ENCODE measurements around the gene C3orf38. TPM values are rescaled to one million over a fixed set of nuclear protein-coding genes. Genes with fewer than 3 reads are reported as not detected.

C3orf38 gene
- total RNA-seq, 2 experiments from 2014 or later, result 32.6 to 36.5 TPM

GRCh38 chr3:88133711-88134263 is 16.0 kb upstream of the C3orf38 start:
- Mint-ChIP-seq H3K4me1 (peaks cover 2% of the 10 kb centered on the region), H3K27me3 (no peaks in the 10 kb centered on the region), H3K4me3 (no peak overlapping the region), H3K9me3 (no peaks in the 10 kb centered on the region), H3K27ac (no peak overlapping the region), H3K36me3 (ENCODE audit: low read depth) (peaks cover 38% of the 10 kb centered on the region)
- CTCF ChIA-PET, result interaction anchor here (1.1 to 2.1 kb wide), 2 partner anchors 15 to 20 kb away, joined by 4 to 6 read pairs; partner anchors contain the start of gene C3orf38
- POLR2A ChIA-PET, result interaction anchor here (4.1 kb wide), 1 partner anchor 16 kb away, joined by 20 read pairs; the partner anchor contains the start of gene C3orf38
- DNase-seq, result no peak

DNA sequence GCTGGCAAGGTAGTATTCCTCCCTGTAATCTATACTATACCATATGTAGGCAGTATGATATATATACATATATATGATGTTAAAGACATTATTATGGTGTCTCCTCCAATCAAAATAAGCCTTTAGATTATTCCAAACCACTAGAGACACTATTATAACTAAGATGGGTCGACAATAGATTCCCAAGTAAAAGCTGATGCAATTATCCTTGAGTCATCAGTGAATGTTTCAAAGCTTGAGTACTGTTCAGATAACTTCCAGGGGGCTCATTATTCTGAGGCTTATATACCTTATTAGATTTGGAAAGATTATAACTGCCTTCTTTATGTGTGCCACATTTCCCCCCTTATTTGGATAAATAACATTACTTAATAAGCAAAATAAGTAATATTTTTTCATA is 11.9 kb upstream of the C3orf38 start:
- ChIA-PET POLR2A (interaction anchor here (2.8 kb wide), 1 partner anchor 11 kb away, joined by 13 read pairs; no protein-coding TSS in a partner anchor), CTCF (interaction anchor here (1.4 kb wide), 1 partner anchor 24 kb away, joined by 5 read pairs; no protein-coding TSS in a partner anchor)
- DNase-seq, result no peak
- Mint-ChIP-seq H3K36me3 (ENCODE audit: low read depth) (peaks cover 54% of the 10 kb centered on the region), H3K9me3 (no peaks in the 10 kb centered on the region), H3K27me3 (no peaks in the 10 kb centered on the region), H3K4me1 (peaks cover 14% of the 10 kb centered on the region), H3K27ac (no peak overlapping the region), H3K4me3 (no peak overlapping the region)

- DNase-seq, result no peak
- H3K27me3 Mint-ChIP-seq, result no peaks in the 10 kb centered on the region
- peaks cover 40% of the 10 kb centered on the region for H3K36me3 Mint-ChIP-seq (ENCODE audit: low read depth)
- ChIA-PET CTCF (interaction anchor here (1.3 kb wide), 1 partner anchor 10 kb away, joined by 4 read pairs; no protein-coding TSS in a partner anchor), POLR2A (interaction anchor here (1.0 to 1.3 kb wide), 2 partner anchors 17 to 83 kb away, joined by 3 read pairs; partner anchors contain the start of genes CGGBP1 and ZNF654)
- H3K9me3 Mint-ChIP-seq, result no peaks in the 10 kb centered on the region
- H3K4me3 Mint-ChIP-seq, result no peak overlapping the region
- peaks cover 15% of the 10 kb centered on the region for H3K4me1 Mint-ChIP-seq
- H3K27ac Mint-ChIP-seq, result no peak overlapping the region
These were observed 8.2 kb upstream of the C3orf38 start for GRCh38 chr3:88141458-88142083.

DNA sequence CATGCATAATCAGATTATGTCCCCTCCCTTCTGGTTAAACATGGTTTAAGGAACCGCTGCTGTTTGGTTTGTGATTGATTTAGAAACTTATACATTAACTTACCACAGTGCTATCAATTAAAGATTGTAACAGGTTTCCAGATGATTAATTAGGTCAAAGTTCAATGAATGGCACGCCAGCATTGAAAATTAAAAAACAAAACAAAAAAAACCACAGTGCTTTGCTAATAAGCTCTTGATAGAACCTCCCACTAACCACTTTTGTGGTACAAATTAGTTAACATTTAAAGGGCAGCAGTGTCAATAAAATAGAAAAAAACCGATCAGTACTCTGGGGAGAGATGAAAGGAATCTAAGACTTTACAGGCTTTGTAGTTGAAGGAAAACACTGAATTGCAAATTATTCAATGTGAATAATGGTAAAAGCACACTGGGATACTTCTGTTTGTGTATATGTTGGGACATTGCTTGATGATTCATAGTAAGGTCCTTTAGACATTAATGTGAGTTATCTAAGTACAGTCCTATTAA is 7.6 kb upstream of the C3orf38 start:
- no peaks in the 10 kb centered on the region for H3K27me3 Mint-ChIP-seq
- POLR2A ChIA-PET, result interaction anchor here (1.0 to 1.3 kb wide), 2 partner anchors 18 to 83 kb away, joined by 3 read pairs; partner anchors contain the start of genes CGGBP1 and ZNF654
- H3K36me3 Mint-ChIP-seq (ENCODE audit: low read depth), result peaks cover 39% of the 10 kb centered on the region
- H3K4me3 Mint-ChIP-seq, result no peak overlapping the region
- CTCF ChIA-PET, result interaction anchor here (1.3 kb wide), 1 partner anchor 10 kb away, joined by 4 read pairs; no protein-coding TSS in a partner anchor
- H3K27ac Mint-ChIP-seq, result no peak overlapping the region
- no peaks in the 10 kb centered on the region for H3K9me3 Mint-ChIP-seq
- H3K4me1 Mint-ChIP-seq, result peaks cover 20% of the 10 kb centered on the region
- no peak for DNase-seq

- POLR2A ChIA-PET, result interaction anchor here (1.4 kb wide), 1 partner anchor 89 kb away, joined by 4 read pairs; the partner anchor contains the start of genes CGGBP1 and ZNF654
- no peak for DNase-seq
- Mint-ChIP-seq H3K36me3 (ENCODE audit: low read depth) (peaks cover 21% of the 10 kb centered on the region), H3K4me1 (peaks cover 34% of the 10 kb centered on the region), H3K27ac (no peak overlapping the region), H3K4me3 (no peak overlapping the region), H3K9me3 (no peaks in the 10 kb centered on the region), H3K27me3 (no peaks in the 10 kb centered on the region)
- CTCF ChIA-PET, result interaction anchor here (3.6 kb wide), 1 partner anchor 89 kb away, joined by 12 read pairs; the partner anchor contains the start of genes CGGBP1 and ZNF654
These were observed 2.5 kb upstream of the C3orf38 start for GRCh38 chr3:88147261-88147660.

DNA sequence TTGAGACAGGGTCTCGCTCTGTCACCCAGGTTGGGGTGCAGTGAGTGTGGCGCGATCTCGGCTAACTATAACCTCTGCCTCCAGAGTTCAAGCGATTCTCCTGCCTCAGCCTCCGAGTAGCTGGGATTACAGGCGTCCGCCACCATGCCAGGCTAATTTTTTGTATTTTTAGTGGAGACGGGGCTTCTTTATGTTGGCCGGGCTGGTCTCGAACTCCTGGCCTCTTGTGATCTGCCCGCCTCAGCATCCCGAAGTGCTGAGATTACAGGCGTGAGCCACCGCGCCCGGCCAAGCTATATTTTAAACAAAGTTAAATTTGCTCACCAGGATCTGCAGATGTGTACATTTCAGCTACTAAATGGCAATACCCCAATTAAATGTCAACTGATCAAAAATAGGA is 1.1 kb upstream of the C3orf38 start:
- peaks cover 41% of the 10 kb centered on the region for H3K4me1 Mint-ChIP-seq
- ChIA-PET CTCF (interaction anchor here (0.7 to 3.6 kb wide), 8 partner anchors 13 to 798 kb away, joined by 3 to 12 read pairs (median 5); partner anchors contain the start of genes CGGBP1 and ZNF654), POLR2A (interaction anchor here (1.1 to 4.6 kb wide), 9 partner anchors 9 to 117 kb away, joined by 3 to 130 read pairs (median 9); partner anchors contain the start of genes CGGBP1 and ZNF654)
- no peaks in the 10 kb centered on the region for H3K27me3 Mint-ChIP-seq
- peak overlapping the region; percentile 92 for H3K27ac Mint-ChIP-seq
- H3K36me3 Mint-ChIP-seq (ENCODE audit: low read depth), result peaks cover 23% of the 10 kb centered on the region
- no peaks in the 10 kb centered on the region for H3K9me3 Mint-ChIP-seq
- no peak for DNase-seq
- peak overlapping the region; percentile 94 for H3K4me3 Mint-ChIP-seq

DNA sequence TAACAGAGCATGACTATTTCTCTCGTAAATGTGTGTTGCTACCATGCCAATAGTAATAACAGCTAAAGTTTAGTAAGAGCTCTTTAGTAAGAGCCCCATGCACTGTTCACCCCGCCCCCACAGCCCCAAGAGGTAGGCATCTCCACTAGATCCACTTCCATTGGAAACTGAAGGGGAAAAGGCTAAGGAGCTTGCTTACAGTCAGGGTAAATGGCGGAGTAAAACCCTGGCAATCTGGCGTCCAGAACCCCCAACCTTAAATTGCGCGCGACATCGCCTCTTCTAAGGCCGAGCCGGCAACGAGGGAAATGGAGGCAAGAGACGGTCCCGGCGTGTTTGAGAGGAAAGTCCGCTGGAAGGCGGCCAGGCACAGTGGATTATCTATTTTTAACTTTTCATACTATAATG is 654 bp upstream of the C3orf38 start:
- Mint-ChIP-seq H3K36me3 (ENCODE audit: low read depth) (peaks cover 23% of the 10 kb centered on the region), H3K4me3 (peak overlapping the region; percentile 94), H3K27me3 (no peaks in the 10 kb centered on the region), H3K9me3 (no peaks in the 10 kb centered on the region), H3K27ac (peak overlapping the region; percentile 92), H3K4me1 (peaks cover 41% of the 10 kb centered on the region)
- DNase-seq, result no peak
- ChIA-PET CTCF (interaction anchor here (0.7 to 3.6 kb wide), 9 partner anchors 13 to 799 kb away, joined by 3 to 12 read pairs (median 4); partner anchors contain the start of genes CGGBP1 and ZNF654), POLR2A (interaction anchor here (0.6 to 4.6 kb wide), 18 partner anchors 10 to 142 kb away, joined by 3 to 130 read pairs (median 5); partner anchors contain the start of genes CGGBP1 and ZNF654)

DNA sequence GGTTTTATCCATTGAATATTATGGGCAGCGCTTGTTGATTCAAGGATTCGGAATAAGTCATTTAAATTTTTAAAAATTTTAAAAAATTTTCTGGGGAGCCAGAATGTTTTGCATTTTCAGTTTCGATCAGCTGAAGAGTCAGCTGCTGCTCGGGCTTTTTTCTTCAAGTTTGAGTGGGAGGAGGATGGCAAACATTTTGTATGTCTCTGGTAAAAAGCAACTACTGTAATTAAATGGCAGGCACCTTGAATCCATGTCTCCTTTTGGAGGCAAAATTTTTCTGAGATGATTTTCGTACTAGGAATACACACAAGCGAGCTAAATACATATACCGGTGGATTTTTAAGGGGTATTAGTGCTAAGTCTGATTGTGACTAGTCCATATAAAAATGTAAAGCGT is 612 bp downstream of the C3orf38 start:
- Mint-ChIP-seq H3K27me3 (no peaks in the 10 kb centered on the region), H3K9me3 (no peaks in the 10 kb centered on the region), H3K4me1 (peaks cover 44% of the 10 kb centered on the region), H3K27ac (peak overlapping the region; percentile 97), H3K36me3 (ENCODE audit: low read depth) (peaks cover 28% of the 10 kb centered on the region), H3K4me3 (peak overlapping the region; percentile 96)
- ChIA-PET POLR2A (interaction anchor here (0.6 to 4.6 kb wide), 13 partner anchors 14 to 379 kb away, joined by 3 to 130 read pairs (median 6); partner anchors contain the start of genes CGGBP1 and ZNF654), CTCF (interaction anchor here (1.1 to 3.6 kb wide), 6 partner anchors 19 to 147 kb away, joined by 3 to 12 read pairs (median 5); partner anchors contain the start of genes CGGBP1 and ZNF654)
- DNase-seq, result peak; percentile 27

DNA sequence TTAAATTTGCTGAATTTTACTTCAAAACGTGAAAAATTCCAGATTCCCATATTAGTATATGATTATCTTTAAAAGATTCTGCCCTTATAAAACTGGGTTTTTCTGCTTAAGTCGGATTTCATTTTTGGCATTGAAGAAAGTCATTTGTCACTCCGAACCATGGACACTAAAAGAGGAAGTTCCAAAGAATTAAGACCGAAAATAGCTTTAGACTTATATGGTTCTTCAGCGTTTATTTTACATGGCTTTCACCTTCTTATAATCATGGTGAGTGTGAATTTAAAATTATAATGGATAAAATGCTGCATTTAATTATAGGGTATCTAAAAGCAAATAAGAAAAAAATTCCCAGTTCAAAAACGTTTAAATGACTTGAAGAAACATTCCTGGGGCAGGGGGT is 1.0 kb downstream of the C3orf38 start:
- peaks cover 46% of the 10 kb centered on the region for H3K4me1 Mint-ChIP-seq

DNA sequence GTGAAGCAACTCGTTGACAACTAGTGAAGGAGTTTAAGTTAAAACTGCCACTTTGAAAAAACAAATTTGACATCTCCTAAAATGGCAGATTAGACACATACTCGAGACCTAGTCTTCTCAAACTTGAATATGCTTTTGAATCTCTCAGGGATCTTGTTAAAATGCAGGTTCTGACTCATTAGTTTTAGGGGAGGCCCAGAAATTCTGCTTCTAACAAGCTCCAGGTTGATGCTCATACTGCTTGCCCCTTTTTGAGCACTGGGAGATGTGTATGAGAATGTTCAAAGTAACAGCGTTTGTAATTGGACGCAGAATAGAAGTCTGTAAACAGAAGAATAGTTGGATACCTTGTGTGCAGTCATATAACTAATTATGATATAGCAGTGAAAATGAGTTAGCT is 1.6 kb downstream of the C3orf38 start:
- peaks cover 38% of the 10 kb centered on the region for H3K36me3 Mint-ChIP-seq (ENCODE audit: low read depth)
- H3K4me1 Mint-ChIP-seq, result peaks cover 51% of the 10 kb centered on the region
- ChIA-PET POLR2A (interaction anchor here (0.6 to 4.6 kb wide), 4 partner anchors 10 to 92 kb away, joined by 3 to 130 read pairs (median 12); partner anchors contain the start of genes CGGBP1 and ZNF654), CTCF (interaction anchor here (1.1 to 1.9 kb wide), 5 partner anchors 9 to 148 kb away, joined by 3 to 7 read pairs (median 4); no protein-coding TSS in a partner anchor)
- peak overlapping the region; percentile 96 for H3K4me3 Mint-ChIP-seq
- peak overlapping the region; percentile 34 for H3K27ac Mint-ChIP-seq
- no peaks in the 10 kb centered on the region for H3K27me3 Mint-ChIP-seq
- H3K9me3 Mint-ChIP-seq, result no peaks in the 10 kb centered on the region
- DNase-seq, result no peak

More for the DNA sequence above, 1.0 kb downstream of the C3orf38 start:
- peak overlapping the region; percentile 96 for H3K4me3 Mint-ChIP-seq
- POLR2A ChIA-PET, result interaction anchor here (1.1 to 4.6 kb wide), 11 partner anchors 11 to 379 kb away, joined by 3 to 130 read pairs (median 8); partner anchors contain the start of genes CGGBP1 and ZNF654
- peaks cover 33% of the 10 kb centered on the region for H3K36me3 Mint-ChIP-seq (ENCODE audit: low read depth)
- no peaks in the 10 kb centered on the region for H3K27me3 Mint-ChIP-seq
- H3K9me3 Mint-ChIP-seq, result no peaks in the 10 kb centered on the region
- CTCF ChIA-PET, result interaction anchor here (1.1 to 3.6 kb wide), 5 partner anchors 19 to 148 kb away, joined by 3 to 12 read pairs (median 4); partner anchors contain the start of genes CGGBP1 and ZNF654
- H3K27ac Mint-ChIP-seq, result peak overlapping the region; percentile 97
- DNase-seq, result no peak

DNA sequence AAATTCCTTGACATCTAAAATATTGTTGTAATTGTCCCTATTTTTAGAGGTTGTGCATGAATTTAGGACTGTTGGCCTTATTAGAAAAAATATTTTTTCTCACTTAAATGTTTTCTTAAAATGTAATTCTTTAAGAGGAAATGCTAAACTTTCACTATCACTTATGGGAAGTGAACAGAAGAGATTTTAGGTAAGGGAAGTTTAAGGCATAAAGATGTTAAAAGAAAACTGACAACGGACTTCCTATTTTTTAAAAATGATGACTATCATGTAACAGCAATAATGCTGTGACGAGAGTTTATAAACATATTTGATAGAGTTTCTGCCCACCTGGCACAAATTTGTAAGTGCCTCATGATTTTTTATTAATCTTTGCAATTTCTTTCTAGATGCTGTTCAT is 3.1 kb downstream of the C3orf38 start:
- Mint-ChIP-seq H3K9me3 (no peaks in the 10 kb centered on the region), H3K4me1 (peaks cover 50% of the 10 kb centered on the region), H3K27ac (peak overlapping the region; percentile 6), H3K36me3 (ENCODE audit: low read depth) (peaks cover 47% of the 10 kb centered on the region), H3K4me3 (peak overlapping the region; percentile 25), H3K27me3 (no peaks in the 10 kb centered on the region)
- ChIA-PET POLR2A (no interaction called here), CTCF (no interaction called here)
- no peak for DNase-seq

DNA sequence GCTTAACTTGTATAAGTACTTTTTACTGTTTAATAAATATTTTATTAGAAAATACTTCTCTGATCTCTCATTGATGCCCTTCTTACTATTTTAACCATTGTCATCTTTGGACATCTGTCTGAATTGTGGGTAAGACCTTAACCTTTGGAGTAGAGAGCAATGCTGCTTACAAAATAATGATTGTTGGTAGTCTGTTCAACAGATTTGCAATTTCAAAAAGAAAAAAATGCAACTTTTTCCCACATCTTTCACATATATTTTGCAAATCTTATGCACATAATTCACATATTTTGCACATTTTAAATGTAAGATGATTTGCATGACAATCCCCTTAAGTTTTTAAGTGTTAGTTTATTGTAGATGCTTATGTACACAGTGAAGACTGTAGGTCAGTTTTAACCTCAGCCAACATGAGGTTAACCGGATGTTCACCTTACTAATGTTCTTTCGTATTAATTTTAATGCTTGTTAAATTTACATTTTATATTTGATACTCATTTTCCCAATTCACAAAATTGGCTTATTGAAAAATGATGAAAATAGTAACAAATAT is 16.7 kb downstream of the C3orf38 start:
- peaks cover 4% of the 10 kb centered on the region for H3K4me1 Mint-ChIP-seq
- H3K27ac Mint-ChIP-seq, result no peak overlapping the region
- no peak for DNase-seq
- ChIA-PET POLR2A (no interaction called here), CTCF (no interaction called here)
- no peak overlapping the region for H3K4me3 Mint-ChIP-seq
- peaks cover 25% of the 10 kb centered on the region for H3K36me3 Mint-ChIP-seq (ENCODE audit: low read depth)
- H3K27me3 Mint-ChIP-seq, result no peaks in the 10 kb centered on the region
- no peaks in the 10 kb centered on the region for H3K9me3 Mint-ChIP-seq
